K562 (cell line): ENCODE results near the gene CD52. TPM values are rescaled to one million over a fixed set of nuclear protein-coding genes. Genes with fewer than 3 reads are reported as not detected.

Experiments used
- ATF4 ChIP-seq: fragments of 450-650 bp; formaldehyde crosslinking; IDR thresholded peaks from 2 replicates; pipeline ENCODE4 v1.4.0; 2022; ENCODE audit warnings: mild to moderate bottlenecking, moderate library complexity
- ETS2 ChIP-seq: IDR thresholded peaks from 2 replicates; pipeline ENCODE4 v1.6.1; 2016; ENCODE audit warnings: borderline replicate concordance, missing genetic modification characterization, mild to moderate bottlenecking, moderate library complexity, missing compliant biosample characterization; ENCODE audit not compliant: poor library complexity, severe bottlenecking
- JUN ChIP-seq, 2 experiments: sonication (generic) in 1 of 2; formaldehyde crosslinking in 1 of 2; IDR thresholded peaks; 2 replicates each; pipeline versions ENCODE4 v1.6.1 to v1.8.0; 2012 to 2022; ENCODE audit warnings: borderline replicate concordance in 2 of 2, mild to moderate bottlenecking in 2 of 2, improper control_type of control experiment in 1 of 2, low read depth in 1 of 2, low read length in 1 of 2, missing genetic modification reagents in 1 of 2
- KAT2B ChIP-seq: IDR thresholded peaks from one replicate; pipeline ENCODE4 v1.6.1; 2012; ENCODE audit warnings: low read depth, mild to moderate bottlenecking, control low read depth, inconsistent platforms, low read length, moderate library complexity
- MLLT1 ChIP-seq, 2 experiments: fragments of 450-650 bp; IDR thresholded peaks; 2 replicates each; pipeline ENCODE4 v1.6.1; 2016
- NFE2L1 ChIP-seq: fragments of 450-650 bp; IDR thresholded peaks from 2 replicates; pipeline ENCODE4 v1.6.1; 2016; ENCODE audit warnings: missing genetic modification characterization, low read depth, mild to moderate bottlenecking, missing compliant biosample characterization, moderate library complexity, borderline replicate concordance
- PHF20 ChIP-seq: fragments of 450-650 bp; IDR thresholded peaks from 2 replicates; pipeline ENCODE4 v1.6.1; 2018; ENCODE audit not compliant: partially characterized antibody
- RAD51 ChIP-seq: fragments of 450-650 bp; IDR thresholded peaks from 2 replicates; pipeline ENCODE4 v1.7.1; 2016; ENCODE audit warnings: low read depth, mild to moderate bottlenecking, borderline replicate concordance
- REST ChIP-seq, 2 experiments: fragments of 450-650 bp; formaldehyde crosslinking in 1 of 2; IDR thresholded peaks; 2 replicates each; pipeline versions ENCODE4 v1.4.0 to v1.6.1; 2014 to 2020; ENCODE audit warnings: mild to moderate bottlenecking in 2 of 2, borderline replicate concordance in 1 of 2, low read depth in 1 of 2
- RNF2 ChIP-seq: sonication (generic); IDR thresholded peaks from 2 replicates; pipeline ENCODE4 v1.6.1; 2016
- SRSF3 ChIP-seq: fragments of 200-400 bp; formaldehyde crosslinking; IDR thresholded peaks from 2 replicates; pipeline ENCODE4 v1.6.1; 2016; ENCODE audit warnings: mild to moderate bottlenecking, low read length, moderate library complexity; ENCODE audit not compliant: insufficient read depth
- THRAP3 ChIP-seq: fragments of 450-650 bp; IDR thresholded peaks from 2 replicates; pipeline ENCODE4 v1.6.1; 2016; ENCODE audit warnings: mild to moderate bottlenecking, inconsistent platforms, borderline replicate concordance
- ZNF436 ChIP-seq: fragments of 250-450, 450-650 bp; sonication (Bioruptor Pico); formaldehyde crosslinking; IDR thresholded peaks from 2 replicates; pipeline ENCODE4 v1.7.0; 2020; ENCODE audit warnings: mild to moderate bottlenecking
- ZNF699 ChIP-seq: fragments of 250-450 bp; sonication (Bioruptor Pico); IDR thresholded peaks from 2 replicates; pipeline ENCODE4 v1.8.0; 2021; ENCODE audit warnings: mild to moderate bottlenecking, moderate library complexity; ENCODE audit not compliant: insufficient replicate concordance
- ZNF717 ChIP-seq: fragments of 250-450 bp; sonication (Bioruptor Pico); IDR thresholded peaks from 2 replicates; pipeline ENCODE4 v1.5.0; 2021
- polyA plus RNA-seq, 8 experiments: library from polyadenylated mRNA; depleted of rRNA in 4 of 8; stranded (reverse) in 5 of 8; unstranded in 3 of 8; fragments of >200 nt; fragmentation: Nextera tagmentation in 2 of 8; fragmentation: Illumina TruSeq in 1 of 8; extraction: Ambion mirVana in 2 of 8; extraction: Trizol in 1 of 8; gene quantifications; 2 replicates each; pipeline versions ENCODE4 v1.2.1 to v1.2.3, GENCODE V29; 2011 to 2014; ENCODE audit warnings: inconsistent platforms in 1 of 8, missing spikeins in 1 of 8
- total RNA-seq, 7 experiments: library from RNA; depleted of rRNA in 6 of 7; stranded (reverse); fragments of >200 nt in 6 of 7; fragmentation: Illumina TruSeq in 2 of 7; extraction: Trizol in 2 of 7; gene quantifications; 2 replicates each; pipeline versions ENCODE4 v1.2.1 to v1.2.3, GENCODE V29; 2011 to 2021; ENCODE audit warnings: low replicate concordance in 1 of 7

CD52 gene
- total and polyA plus RNA-seq, 9 of the 15 experiments (the other 6 are each of a cell fraction or from before 2014, with no cell fraction given), result 34.9 to 488 (median 173) TPM

- no peak; the same call in 1 of the 2 replicates for TF ChIP-seq THRAP3
- TF ChIP-seq RNF2, result peak; percentile 87
- no peak for TF ChIP-seq SRSF3
- no peak for TF ChIP-seq KAT2B
- TF ChIP-seq NFE2L1 (tag), result no peak
- TF ChIP-seq JUN (IDR thresholded peaks at IDR 0.05; ENCODE audit: borderline replicate concordance, low read depth, low read length), result 0 out of 2 replicates have a peak, but pooled peaks have one; percentile 9
- no peak for TF ChIP-seq JUN (CRISPR knock-in tag; IDR thresholded peaks at IDR 0.05; ENCODE audit: borderline replicate concordance)
- TF ChIP-seq ATF4 (CRISPR knock-in tag), result no peak; the same call in 1 of the 2 replicates
- peak; percentile 36 for TF ChIP-seq PHF20
- 0 out of 2 replicates have a peak, but pooled peaks have one; percentile 22 for TF ChIP-seq ZNF717 (CRISPR knock-in tag)
- TF ChIP-seq RAD51, result no peak
- TF ChIP-seq ETS2 (tag), result no peak
- peak; percentile 30; the same call in 1 of the 2 replicates for TF ChIP-seq REST (IDR thresholded peaks at IDR 0.05; ENCODE audit: borderline replicate concordance)
- TF ChIP-seq REST (CRISPR knock-in tag; IDR thresholded peaks at IDR 0.05; ENCODE audit: low read depth), result peak; percentile 69; the same call in 1 of the 2 replicates
- peak in 1 of 2 experiments; percentile 8; a peak in 1 of 4 replicates for TF ChIP-seq MLLT1 (IDR thresholded peaks at IDR 0.05)
- no peak for TF ChIP-seq ZNF699 (CRISPR knock-in tag)
- TF ChIP-seq ZNF436, result no peak
These were observed 38.1 kb upstream of the CD52 start, which contains the start of gene SH3BGRL3 (continued) for GRCh38 chr1:26279456-26280332.
